Measurements from ENCODE around the gene CFAP58. TPM values are rescaled to one million over a fixed set of nuclear protein-coding genes. Genes with fewer than 3 reads are reported as not detected.

Gene CFAP58
- total and polyA plus RNA-seq, 2 donors (not counting 3 experiments of a cell fraction or from before 2014, with no cell fraction given), result 0.07 to 0.29 TPM

DNA sequence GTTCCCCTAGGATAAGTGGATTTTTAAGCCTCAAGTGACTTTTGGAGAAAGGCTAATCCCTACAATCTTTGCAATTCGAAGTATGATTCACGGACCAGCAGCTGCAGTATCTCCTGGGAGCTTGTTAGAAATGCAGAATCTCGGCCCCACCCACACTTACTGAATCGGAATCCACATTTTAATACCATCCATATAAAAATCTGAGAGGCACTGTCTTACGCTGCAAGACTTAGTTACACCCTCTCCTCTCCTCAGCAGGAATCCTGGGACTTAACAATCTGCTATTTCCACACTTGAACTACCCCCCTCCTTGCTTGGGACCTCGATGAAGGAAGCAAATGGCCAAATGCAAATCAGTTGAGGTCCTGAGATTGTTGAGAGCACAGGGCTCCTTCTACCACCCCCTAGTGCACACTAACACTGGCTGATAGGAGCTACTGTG is 36.3 kb upstream of the CFAP58 start:
- Histone ChIP-seq H3K9me1 (replicated peaks; ENCODE audit: control insufficient read depth, extremely low read depth, insufficient read depth, low read length) (no peaks in the 10 kb centered on the region), H3K27me3 (ENCODE audit: control insufficient read depth in 2 of 2, insufficient read depth in 2 of 2, low read length in 2 of 2) (no peaks in the 10 kb centered on the region), H3K9ac (replicated peaks; ENCODE audit: extremely low read depth, insufficient read depth, low read length) (no peak overlapping the region), H3K27ac (ENCODE audit: insufficient read depth, low read depth, low read length) (no peak overlapping the region), H4K20me1 (replicated peaks; ENCODE audit: control insufficient read depth, extremely low read depth, insufficient read depth, low read length) (peaks cover 5% of the 10 kb centered on the region), H3K79me2 (ENCODE audit: control insufficient read depth, insufficient read depth, low read length) (peaks cover 100% of the 10 kb centered on the region), H3K4me1 (ENCODE audit: control insufficient read depth, extremely low read depth, insufficient read depth, low read length) (peaks cover 8% of the 10 kb centered on the region), H2AFZ (ENCODE audit: low read depth, low read length) (no peak overlapping the region), H3K4me3 (replicated peaks in 1 of 3; ENCODE audit: insufficient read depth in 1 of 3, low read depth in 1 of 3, low read length in 3 of 3) (no peak overlapping the region), H3K36me3 (ENCODE audit: control insufficient read depth in 2 of 2, extremely low read depth in 1 of 2, insufficient read depth in 2 of 2, low read length in 2 of 2) (peaks cover 13 to 27% of the 10 kb centered on the region in 2 experiments), H3K9me3 (replicated peaks; ENCODE audit: control insufficient read depth, insufficient read depth, low read length) (no peaks in the 10 kb centered on the region), H3K4me2 (ENCODE audit: insufficient read depth, low read length) (no peak overlapping the region)
- ChIA-PET CTCF (interaction anchor here (1.6 kb wide), 1 partner anchor 12 kb away, joined by 5 read pairs; no protein-coding TSS in a partner anchor), POLR2A (no interaction called here)
- no peak for TF ChIP-seq GATA2 (IDR thresholded peaks at IDR 0.05; ENCODE audit: insufficient read depth, insufficient read length, low read depth, low read length)
- TF ChIP-seq MAX (IDR thresholded peaks at IDR 0.05; ENCODE audit: insufficient read depth, insufficient read length), result no peak
- TF ChIP-seq POLR2A (IDR thresholded peaks at IDR 0.05; ENCODE audit: low read depth, low read length), result no peak
- no peak for TF ChIP-seq EZH2 (IDR thresholded peaks at IDR 0.05; ENCODE audit: borderline replicate concordance, low read depth, low read length, severe bottlenecking)
- TF ChIP-seq POLR2AphosphoS5 (IDR thresholded peaks at IDR 0.05; ENCODE audit: insufficient read depth, low read depth, low read length), result no peak
- TF ChIP-seq FOS (IDR thresholded peaks at IDR 0.05; ENCODE audit: borderline replicate concordance, insufficient read depth, low read length), result no peak
- no peak for TF ChIP-seq MYC (IDR thresholded peaks at IDR 0.05; ENCODE audit: low read depth, low read length)
- TF ChIP-seq, protein P1, sequence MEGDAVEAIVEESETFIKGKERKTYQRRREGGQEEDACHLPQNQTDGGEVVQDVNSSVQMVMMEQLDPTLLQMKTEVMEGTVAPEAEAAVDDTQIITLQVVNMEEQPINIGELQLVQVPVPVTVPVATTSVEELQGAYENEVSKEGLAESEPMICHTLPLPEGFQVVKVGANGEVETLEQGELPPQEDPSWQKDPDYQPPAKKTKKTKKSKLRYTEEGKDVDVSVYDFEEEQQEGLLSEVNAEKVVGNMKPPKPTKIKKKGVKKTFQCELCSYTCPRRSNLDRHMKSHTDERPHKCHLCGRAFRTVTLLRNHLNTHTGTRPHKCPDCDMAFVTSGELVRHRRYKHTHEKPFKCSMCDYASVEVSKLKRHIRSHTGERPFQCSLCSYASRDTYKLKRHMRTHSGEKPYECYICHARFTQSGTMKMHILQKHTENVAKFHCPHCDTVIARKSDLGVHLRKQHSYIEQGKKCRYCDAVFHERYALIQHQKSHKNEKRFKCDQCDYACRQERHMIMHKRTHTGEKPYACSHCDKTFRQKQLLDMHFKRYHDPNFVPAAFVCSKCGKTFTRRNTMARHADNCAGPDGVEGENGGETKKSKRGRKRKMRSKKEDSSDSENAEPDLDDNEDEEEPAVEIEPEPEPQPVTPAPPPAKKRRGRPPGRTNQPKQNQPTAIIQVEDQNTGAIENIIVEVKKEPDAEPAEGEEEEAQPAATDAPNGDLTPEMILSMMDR (IDR thresholded peaks at IDR 0.05; ENCODE audit: extremely low read depth in 1 of 2, insufficient read depth in 1 of 2, low read depth in 1 of 2, low read length in 2 of 2), result no peak
- TF ChIP-seq JUN (IDR thresholded peaks at IDR 0.05; ENCODE audit: borderline replicate concordance, insufficient read depth, insufficient read length, low read depth), result no peak
- DNase-seq (ENCODE audit: low read depth, low spot score) (no peak), FAIRE-seq (no peak)
- intact Hi-C loops (cut with micrococcal nuclease), result no loop called here
- dilution Hi-C loops (cut with MboI; ENCODE audit: extremely low pct_ligation_motif_present, low sequenced_read_pairs), result no loop called here
- no TSS peak for BruUV-seq (replicated peaks)
